Uterus (tissue), 4 donors: ENCODE measurements around the gene SLC25A44. TPM values are rescaled to one million over a fixed set of nuclear protein-coding genes. Genes with fewer than 3 reads are reported as not detected.
A peak's percentile ranks its signal among the peaks of the same experiment; 100 is the strongest.

Source experiments
- DNase-seq, 2 donors: peaks; one replicate each; pipeline ENCODE4 v3.0.0-alpha.2; 2019 to 2020
- H3K27ac ChIP-seq, 2 donors: fragments of 200-600 bp; sonication (generic); 1 replicate in 1 of 2; 2 replicates in 1 of 2; pipeline ENCODE4 v1.5.1; 2016 to 2018
- H3K27me3 ChIP-seq, 2 donors: fragments of 200-600 bp; sonication (generic); one replicate each; pipeline ENCODE4 v1.5.1; 2018 to 2019; ENCODE audit warnings: control low read depth in 1 of 2
- H3K36me3 ChIP-seq, 2 donors: fragments of 200-600 bp; sonication (generic); one replicate each; pipeline ENCODE4 v1.5.1; 2019; ENCODE audit warnings: control low read depth in 1 of 2
- H3K4me1 ChIP-seq, 2 donors: fragments of 200-600 bp; sonication (generic); one replicate each; pipeline ENCODE4 v1.5.1; 2018 to 2019; ENCODE audit warnings: control low read depth in 1 of 2
- H3K4me3 ChIP-seq, 2 donors: fragments of 200-600 bp; sonication (generic); 1 replicate in 1 of 2; 2 replicates in 1 of 2; pipeline ENCODE4 v1.5.1; 2018 to 2019; ENCODE audit warnings: mild to moderate bottlenecking in 1 of 2
- H3K9me3 ChIP-seq, 2 donors: fragments of 200-600 bp; sonication (generic); one replicate each; pipeline ENCODE4 v1.5.1; 2019; ENCODE audit warnings: control low read depth in 1 of 2
- CTCF ChIP-seq, 4 experiments: fragments of 200-600 bp in 2 of 4; fragments of 450-650 bp in 2 of 4; sonication (generic) in 2 of 4; IDR thresholded peaks; one replicate each; pipeline ENCODE4 v1.5.1; 2016 to 2019; ENCODE audit warnings: antibody characterized with exemption in 4 of 4, mild to moderate bottlenecking in 2 of 4, moderate library complexity in 1 of 4
- POLR2A ChIP-seq, 2 donors: fragments of 450-650 bp; IDR thresholded peaks; one replicate each; pipeline ENCODE4 v1.6.1; 2016; ENCODE audit warnings: antibody characterized with exemption in 2 of 2, mild to moderate bottlenecking in 1 of 2, moderate library complexity in 1 of 2
- intact Hi-C: fragments of 100-400 bp; cut with DNase I; formaldehyde crosslinking; loops from one replicate; pipeline ENCODE4 v1.15.1; 2023; ENCODE audit warnings: low total_unique reads
- total RNA-seq, 4 donors: library from RNA; depleted of rRNA in 3 of 4; stranded (reverse); fragments of >200 nt in 3 of 4; gene quantifications; one replicate each; pipeline versions ENCODE4 v1.1.0 to v1.2.4, GENCODE V29; 2014 to 2023
- donor health status: DM: yes; HTN: yes; CAD: no.

SLC25A44 gene
- total RNA-seq, 4 donors from 2014 or later: 5.9 to 26.9 (median 11.1) TPM

GRCh38 chr1:156191292-156191964, 2.5 kb upstream of the SLC25A44 start:
- H3K36me3 ChIP-seq: no peaks in the 10 kb centered on the region
- peaks cover 0 to 4% of the 10 kb centered on the region in 2 donors for H3K4me1 ChIP-seq
- H3K9me3 ChIP-seq: no peaks in the 10 kb centered on the region
- DNase-seq: no peak
- H3K4me3 ChIP-seq: no peak overlapping the region
- intact Hi-C loops: no loop called here
- H3K27ac ChIP-seq: no peak overlapping the region
- TF ChIP-seq CTCF (IDR thresholded peaks at IDR 0.05) (no peak), POLR2A (IDR thresholded peaks at IDR 0.05) (no peak)
- H3K27me3 ChIP-seq: no peaks in the 10 kb centered on the region

DNA sequence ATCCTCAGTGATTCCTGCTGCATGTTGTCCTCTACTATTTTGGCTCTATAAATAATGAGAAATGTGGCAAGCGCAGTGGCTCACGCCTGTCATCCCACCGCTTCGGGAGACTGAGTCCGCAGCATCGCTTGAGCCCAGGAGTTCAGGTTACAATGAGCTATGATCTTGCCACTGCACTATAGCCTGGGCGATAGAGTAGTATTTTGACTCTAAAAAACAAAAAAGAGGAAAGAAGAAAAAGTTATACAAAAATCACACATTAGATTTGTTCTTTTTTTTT, 756 bp upstream of the SLC25A44 start:
- no peak for DNase-seq

DNA sequence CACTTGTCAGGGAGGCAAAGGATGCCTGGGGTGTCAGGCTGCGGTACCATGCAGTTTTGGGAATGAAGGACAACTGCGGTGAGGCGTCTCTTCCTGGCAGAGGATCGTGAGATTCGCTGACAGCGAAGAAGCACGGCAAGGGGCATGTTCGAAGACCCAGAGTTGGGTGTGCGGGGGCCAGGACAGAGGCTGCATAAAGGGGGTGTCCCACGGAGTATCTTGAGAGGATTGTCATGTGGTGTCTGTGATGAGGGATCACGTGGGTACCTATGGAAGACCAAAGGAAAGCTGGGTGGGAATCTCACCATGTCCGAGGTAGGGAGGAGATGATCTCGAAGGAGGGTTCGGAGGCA, 372 bp downstream of the SLC25A44 start:
- intact Hi-C loops: no loop called here
- TF ChIP-seq CTCF (IDR thresholded peaks at IDR 0.05): no peak
- no peak for TF ChIP-seq POLR2A (IDR thresholded peaks at IDR 0.05)
- no peaks in the 10 kb centered on the region for H3K9me3 ChIP-seq
- peak overlapping the region; percentile 73 to 80 for H3K4me3 ChIP-seq
- no peaks in the 10 kb centered on the region for H3K27me3 ChIP-seq
- DNase-seq: no peak
- H3K36me3 ChIP-seq: no peaks in the 10 kb centered on the region
- peaks cover 0 to 4% of the 10 kb centered on the region in 2 donors for H3K4me1 ChIP-seq
- H3K27ac ChIP-seq: peak overlapping the region; percentile 76 to 77

More for the DNA sequence above, 756 bp upstream of the SLC25A44 start:
- TF ChIP-seq CTCF (IDR thresholded peaks at IDR 0.05) (no peak), POLR2A (IDR thresholded peaks at IDR 0.05) (no peak)
- Histone ChIP-seq H3K27me3 (no peaks in the 10 kb centered on the region), H3K27ac (peak overlapping the region; percentile 73 to 76), H3K4me1 (peaks cover 0 to 4% of the 10 kb centered on the region in 2 donors), H3K9me3 (no peaks in the 10 kb centered on the region), H3K36me3 (no peaks in the 10 kb centered on the region), H3K4me3 (peak overlapping the region; percentile 73 to 80)
- intact Hi-C loops: no loop called here

DNA sequence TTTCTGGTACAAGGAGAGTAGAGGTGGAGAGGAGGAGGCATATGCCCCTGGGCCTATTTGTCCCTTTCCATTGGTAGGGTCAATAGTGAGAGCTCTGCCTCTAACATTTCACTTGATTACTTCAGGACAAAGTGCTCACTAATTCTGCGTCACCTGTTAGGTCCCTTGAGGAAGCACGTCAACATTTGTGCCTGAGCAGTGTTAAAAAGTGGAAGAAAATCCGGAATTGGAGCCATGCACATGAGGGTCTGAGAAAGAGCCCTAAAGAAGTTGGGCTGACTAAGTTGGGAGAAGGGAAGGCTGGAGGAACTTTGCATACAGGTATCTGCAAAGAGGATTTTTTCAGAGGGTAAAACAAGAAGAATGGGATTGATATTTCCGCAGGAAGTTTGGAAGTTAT, 1.9 kb downstream of the SLC25A44 start:
- peaks cover 0 to 4% of the 10 kb centered on the region in 2 donors for H3K4me1 ChIP-seq
- no peaks in the 10 kb centered on the region for H3K9me3 ChIP-seq
- DNase-seq: no peak
- TF ChIP-seq POLR2A (IDR thresholded peaks at IDR 0.05): no peak
- TF ChIP-seq CTCF (IDR thresholded peaks at IDR 0.05): no peak
- no peak overlapping the region for H3K27ac ChIP-seq
- no peaks in the 10 kb centered on the region for H3K27me3 ChIP-seq
- H3K36me3 ChIP-seq: no peaks in the 10 kb centered on the region
- intact Hi-C loops: no loop called here
- no peak overlapping the region for H3K4me3 ChIP-seq

- Histone ChIP-seq H3K9me3 (no peaks in the 10 kb centered on the region), H3K27ac (no peak overlapping the region), H3K36me3 (no peaks in the 10 kb centered on the region), H3K4me1 (peaks cover 0 to 4% of the 10 kb centered on the region in 2 donors), H3K4me3 (no peak overlapping the region), H3K27me3 (no peaks in the 10 kb centered on the region)
- intact Hi-C loops: no loop called here
- no peak for DNase-seq
- TF ChIP-seq CTCF (IDR thresholded peaks at IDR 0.05): no peak
- TF ChIP-seq POLR2A (IDR thresholded peaks at IDR 0.05): no peak
Observed at GRCh38 chr1:156196445-156196844, 2.5 kb downstream of the SLC25A44 start.
